GM06990 (cell line): ENCODE measurements around the gene PPARG.

ENCODE experiments used
- DNase-seq: peaks from one replicate; pipeline ENCODE4 v3.0.0-alpha.2; 2011; ENCODE audit not compliant: insufficient read length; ENCODE audit errors: extremely low read depth
- H3K27me3 ChIP-seq: replicated peaks from 2 replicates; pipeline ENCODE4 v1.6.0; 2011; ENCODE audit warnings: low read length; ENCODE audit not compliant: control insufficient read depth, insufficient read depth
- H3K36me3 ChIP-seq: 2 replicates; pipeline ENCODE4 v1.5.1; 2011; ENCODE audit warnings: low read length; ENCODE audit not compliant: control insufficient read depth, insufficient read depth
- H3K4me3 ChIP-seq: replicated peaks from 2 replicates; pipeline ENCODE4 v1.5.1; 2011; ENCODE audit warnings: low read depth, mild to moderate bottlenecking, control low read depth, low read length
- CTCF ChIP-seq: IDR thresholded peaks from 2 replicates; pipeline ENCODE4 v1.5.1; 2011; ENCODE audit warnings: low read length, control low read depth, mild to moderate bottlenecking, inconsistent platforms; ENCODE audit not compliant: insufficient read depth, poor library complexity, severe bottlenecking

PPARG gene

GRCh38 chr3:12461097-12461649 is 172.3 kb downstream of the PPARG start:
- no peak for DNase-seq
- Histone ChIP-seq H3K4me3 (no peak overlapping the region), H3K36me3 (no peaks in the 10 kb centered on the region), H3K27me3 (no peaks in the 10 kb centered on the region)
- no peak for TF ChIP-seq CTCF

- Histone ChIP-seq H3K27me3 (no peaks in the 10 kb centered on the region), H3K4me3 (no peak overlapping the region), H3K36me3 (no peaks in the 10 kb centered on the region)
- no peak for TF ChIP-seq CTCF
- no peak for DNase-seq
These were observed 173.5 kb downstream of the PPARG start for GRCh38 chr3:12462159-12462947.

GRCh38 chr3:12463686-12464085 is 174.8 kb downstream of the PPARG start:
- no peak for DNase-seq
- Histone ChIP-seq H3K27me3 (no peaks in the 10 kb centered on the region), H3K36me3 (no peaks in the 10 kb centered on the region), H3K4me3 (no peak overlapping the region)
- TF ChIP-seq CTCF: no peak

- H3K27me3 ChIP-seq: no peaks in the 10 kb centered on the region
- TF ChIP-seq CTCF: no peak
- no peak for DNase-seq
- H3K4me3 ChIP-seq: no peak overlapping the region
- no peaks in the 10 kb centered on the region for H3K36me3 ChIP-seq
These were observed 175.3 kb downstream of the PPARG start for GRCh38 chr3:12464181-12464580.

GRCh38 chr3:12465151-12465835 is 176.4 kb downstream of the PPARG start:
- no peaks in the 10 kb centered on the region for H3K27me3 ChIP-seq
- H3K4me3 ChIP-seq: no peak overlapping the region
- TF ChIP-seq CTCF: no peak
- DNase-seq: no peak
- no peaks in the 10 kb centered on the region for H3K36me3 ChIP-seq
